ENCODE data around the gene RBM25. TPM values are rescaled to one million over a fixed set of nuclear protein-coding genes. Genes with fewer than 3 reads are reported as not detected.

The RBM25 gene
- total RNA-seq, 1 donor from 2014 or later: 59.6 TPM

DNA sequence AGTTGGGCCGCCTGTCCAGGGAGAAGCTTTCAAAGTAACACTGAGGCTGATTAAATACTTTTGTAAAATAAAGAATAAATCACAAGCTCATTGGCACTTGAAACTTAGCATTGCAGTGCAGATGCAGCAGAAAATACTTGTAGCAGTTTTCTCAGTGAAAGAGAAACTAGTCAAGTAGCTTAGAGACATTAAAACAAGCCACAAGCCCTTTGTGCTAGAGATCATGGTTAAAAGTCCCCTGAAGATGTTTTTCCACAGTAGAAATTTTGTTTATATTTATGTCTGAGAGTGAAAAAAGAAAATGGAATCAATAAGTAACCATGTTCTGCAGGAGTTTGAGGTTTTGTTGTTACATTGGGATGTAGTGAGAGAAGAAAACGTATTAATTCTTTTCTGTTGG, 83.9 kb downstream of the RBM25 start:
- H3K4me1 ChIP-seq: peaks cover 5 to 6% of the 10 kb centered on the region in 2 donors
- TF ChIP-seq, protein P1, sequence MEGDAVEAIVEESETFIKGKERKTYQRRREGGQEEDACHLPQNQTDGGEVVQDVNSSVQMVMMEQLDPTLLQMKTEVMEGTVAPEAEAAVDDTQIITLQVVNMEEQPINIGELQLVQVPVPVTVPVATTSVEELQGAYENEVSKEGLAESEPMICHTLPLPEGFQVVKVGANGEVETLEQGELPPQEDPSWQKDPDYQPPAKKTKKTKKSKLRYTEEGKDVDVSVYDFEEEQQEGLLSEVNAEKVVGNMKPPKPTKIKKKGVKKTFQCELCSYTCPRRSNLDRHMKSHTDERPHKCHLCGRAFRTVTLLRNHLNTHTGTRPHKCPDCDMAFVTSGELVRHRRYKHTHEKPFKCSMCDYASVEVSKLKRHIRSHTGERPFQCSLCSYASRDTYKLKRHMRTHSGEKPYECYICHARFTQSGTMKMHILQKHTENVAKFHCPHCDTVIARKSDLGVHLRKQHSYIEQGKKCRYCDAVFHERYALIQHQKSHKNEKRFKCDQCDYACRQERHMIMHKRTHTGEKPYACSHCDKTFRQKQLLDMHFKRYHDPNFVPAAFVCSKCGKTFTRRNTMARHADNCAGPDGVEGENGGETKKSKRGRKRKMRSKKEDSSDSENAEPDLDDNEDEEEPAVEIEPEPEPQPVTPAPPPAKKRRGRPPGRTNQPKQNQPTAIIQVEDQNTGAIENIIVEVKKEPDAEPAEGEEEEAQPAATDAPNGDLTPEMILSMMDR (IDR thresholded peaks at IDR 0.05): no peak

DNA sequence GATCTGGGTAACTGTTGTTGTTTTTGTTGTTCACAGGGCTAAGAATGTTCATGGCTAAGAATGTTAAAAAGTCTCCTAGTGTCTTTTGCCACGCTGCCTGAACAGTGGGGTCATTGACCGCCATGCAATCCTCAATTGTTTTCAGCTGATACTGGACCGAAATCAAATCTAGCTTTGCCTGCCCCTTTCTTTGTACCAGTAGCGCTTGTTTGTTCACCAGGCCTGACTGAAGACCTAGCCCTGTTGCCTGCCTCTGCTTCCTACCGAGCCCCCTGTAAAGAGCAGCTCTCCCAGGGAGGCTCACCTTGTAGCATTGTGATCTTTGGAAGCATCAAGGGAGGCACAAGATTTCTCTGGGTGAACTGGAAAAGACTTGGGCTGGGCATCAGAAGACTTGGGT, 84.7 kb downstream of the RBM25 start:
- H3K4me3 ChIP-seq: no peak overlapping the region
- TF ChIP-seq, protein P1 (IDR thresholded peaks at IDR 0.05): no peak
- H3K4me1 ChIP-seq: no peaks in the 10 kb centered on the region
- no peaks in the 10 kb centered on the region for H3K27me3 ChIP-seq
- H3K27ac ChIP-seq: no peak overlapping the region
- no peak for DNase-seq (ENCODE audit: low spot score in 2 of 2)
- no peaks in the 10 kb centered on the region for H3K9me3 ChIP-seq
- intact Hi-C loops (cut with DNase I): no loop called here
- H3K36me3 ChIP-seq: peaks cover 1 to 2% of the 10 kb centered on the region in 2 donors

More for the DNA sequence above, 83.9 kb downstream of the RBM25 start:
- intact Hi-C loops (cut with DNase I): no loop called here
- no peak overlapping the region for H3K27ac ChIP-seq
- no peaks in the 10 kb centered on the region for H3K9me3 ChIP-seq
- no peaks in the 10 kb centered on the region for H3K36me3 ChIP-seq
- no peaks in the 10 kb centered on the region for H3K27me3 ChIP-seq
- no peak for DNase-seq (ENCODE audit: low spot score in 2 of 2)
- no peak overlapping the region for H3K4me3 ChIP-seq

DNA sequence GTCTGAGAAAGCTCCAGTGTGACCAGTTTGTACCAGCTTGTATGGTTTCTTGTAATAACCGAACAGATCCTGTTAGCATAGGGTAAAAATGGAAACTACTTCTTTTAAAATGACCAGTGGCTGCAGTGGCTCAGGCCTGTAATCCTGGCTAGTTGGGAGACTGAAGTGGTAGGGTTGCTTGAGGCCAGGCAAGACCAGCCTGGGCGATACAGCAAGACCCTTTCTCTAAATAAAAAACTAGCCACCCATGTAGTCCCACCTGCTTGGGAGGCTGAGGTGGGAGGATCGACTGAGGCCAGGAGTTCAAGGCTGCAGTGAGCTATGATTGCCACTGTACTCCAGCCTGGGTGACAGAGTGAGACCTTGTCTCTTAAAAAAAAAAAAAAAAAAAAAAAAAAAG, 85.3 kb downstream of the RBM25 start:
- Histone ChIP-seq H3K27me3 (no peaks in the 10 kb centered on the region), H3K36me3 (peaks cover 6 to 8% of the 10 kb centered on the region in 2 donors), H3K4me1 (no peaks in the 10 kb centered on the region), H3K4me3 (no peak overlapping the region), H3K27ac (no peak overlapping the region), H3K9me3 (no peaks in the 10 kb centered on the region)
- intact Hi-C loops (cut with DNase I): no loop called here
- TF ChIP-seq, protein P1 (IDR thresholded peaks at IDR 0.05): no peak
- DNase-seq (ENCODE audit: low spot score in 2 of 2): no peak

DNA sequence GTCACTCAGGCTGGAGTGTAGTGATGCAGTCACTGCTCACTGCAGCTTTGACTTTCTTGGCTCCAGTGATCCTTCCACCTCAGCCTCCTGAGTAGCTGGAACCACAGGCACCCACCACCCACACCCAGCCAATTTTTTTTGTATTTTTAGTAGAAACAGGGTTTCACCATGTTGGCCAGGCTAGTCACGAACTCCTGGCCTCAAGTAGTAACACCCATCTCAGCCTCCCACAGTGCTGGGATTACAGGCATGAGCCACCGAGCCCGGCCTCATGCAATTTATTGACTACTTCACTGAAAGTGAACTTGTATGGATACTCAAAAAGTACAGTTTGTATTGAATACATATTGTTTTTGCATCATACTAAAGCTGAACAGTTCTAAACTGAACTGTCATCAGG, 87.0 kb downstream of the RBM25 start:
- no peak for DNase-seq (ENCODE audit: low spot score in 2 of 2)
- no peaks in the 10 kb centered on the region for H3K9me3 ChIP-seq
- no peak overlapping the region for H3K27ac ChIP-seq
- no peak overlapping the region for H3K4me3 ChIP-seq
- no peaks in the 10 kb centered on the region for H3K4me1 ChIP-seq
- TF ChIP-seq, protein P1 (IDR thresholded peaks at IDR 0.05): no peak
- intact Hi-C loops (cut with DNase I): no loop called here
- H3K36me3 ChIP-seq: peaks cover 21 to 26% of the 10 kb centered on the region in 2 donors
- no peaks in the 10 kb centered on the region for H3K27me3 ChIP-seq

DNA sequence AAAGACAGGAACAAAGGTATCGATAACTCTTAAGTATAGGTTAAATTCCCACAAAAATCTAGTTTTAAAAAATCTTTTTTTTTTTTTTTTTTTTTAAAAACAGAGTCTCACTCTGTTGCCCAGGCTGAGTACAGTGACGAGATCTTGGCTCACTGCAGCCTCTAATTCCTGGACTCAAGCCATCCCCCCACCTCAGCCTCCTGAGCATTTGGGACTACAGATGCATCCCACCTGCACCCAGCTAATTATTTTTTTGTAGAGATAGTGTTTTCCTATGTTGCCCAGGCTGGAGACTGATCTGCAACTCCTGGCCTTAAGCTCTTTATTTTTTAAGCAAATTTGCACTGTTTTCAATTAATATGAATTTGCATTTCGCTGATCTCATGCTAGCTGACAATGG, 87.8 kb downstream of the RBM25 start:
- H3K36me3 ChIP-seq: peaks cover 21 to 32% of the 10 kb centered on the region in 2 donors
- intact Hi-C loops (cut with DNase I): no loop called here
- no peak for DNase-seq (ENCODE audit: low spot score in 2 of 2)
- H3K27ac ChIP-seq: no peak overlapping the region
- no peaks in the 10 kb centered on the region for H3K27me3 ChIP-seq
- H3K4me3 ChIP-seq: no peak overlapping the region
- TF ChIP-seq, protein P1 (IDR thresholded peaks at IDR 0.05): no peak
- no peaks in the 10 kb centered on the region for H3K9me3 ChIP-seq
- H3K4me1 ChIP-seq: no peaks in the 10 kb centered on the region

DNA sequence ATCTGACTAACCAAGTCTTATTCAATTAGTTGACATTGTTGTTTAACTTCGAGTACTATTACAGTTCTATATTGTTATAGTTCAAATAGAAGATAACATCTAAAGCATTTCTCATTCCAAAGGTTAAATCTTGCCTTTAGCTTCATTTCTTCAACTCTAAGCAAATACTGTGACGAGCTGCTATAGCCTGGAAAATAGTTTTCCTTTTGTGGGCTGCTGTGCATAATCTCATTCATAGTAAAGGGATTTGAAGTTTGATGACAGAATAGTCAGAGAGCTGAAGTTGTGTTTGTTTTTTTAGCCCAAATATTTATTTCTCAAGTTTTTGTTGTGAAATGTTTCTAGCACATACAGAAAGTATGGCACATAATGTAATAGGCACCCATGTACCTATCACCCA, 91.4 kb downstream of the RBM25 start:
- no peaks in the 10 kb centered on the region for H3K27me3 ChIP-seq
- H3K36me3 ChIP-seq: peaks cover 26 to 47% of the 10 kb centered on the region in 2 donors
- peaks cover 0 to 5% of the 10 kb centered on the region in 2 donors for H3K4me1 ChIP-seq
- no peak overlapping the region for H3K4me3 ChIP-seq
- H3K27ac ChIP-seq: no peak overlapping the region
- H3K9me3 ChIP-seq: no peaks in the 10 kb centered on the region
- intact Hi-C loops (cut with DNase I): no loop called here
- TF ChIP-seq, protein P1 (IDR thresholded peaks at IDR 0.05): no peak
- no peak for DNase-seq (ENCODE audit: low spot score in 2 of 2)

Measured in ascending aorta (tissue), 2 donors.